NCI-H1694 treated with DMSO at 0.1 percent for 48 hours (cell line): ENCODE results near the gene CHP1.
"Not testable (repeated sequence)": the region's sequence is repeated elsewhere in the genome, so short reads cannot be mapped to it uniquely, and the experiment has no call there.

Experiments
- DNase-seq: peaks from one replicate; lab custom pipeline; 2025; lab: John Stamatoyannopoulos, UW

CHP1 gene

GRCh38 chr15:41292521-41292920, 61.5 kb downstream of the CHP1 start:
- DNase-seq, result no peak

DNA sequence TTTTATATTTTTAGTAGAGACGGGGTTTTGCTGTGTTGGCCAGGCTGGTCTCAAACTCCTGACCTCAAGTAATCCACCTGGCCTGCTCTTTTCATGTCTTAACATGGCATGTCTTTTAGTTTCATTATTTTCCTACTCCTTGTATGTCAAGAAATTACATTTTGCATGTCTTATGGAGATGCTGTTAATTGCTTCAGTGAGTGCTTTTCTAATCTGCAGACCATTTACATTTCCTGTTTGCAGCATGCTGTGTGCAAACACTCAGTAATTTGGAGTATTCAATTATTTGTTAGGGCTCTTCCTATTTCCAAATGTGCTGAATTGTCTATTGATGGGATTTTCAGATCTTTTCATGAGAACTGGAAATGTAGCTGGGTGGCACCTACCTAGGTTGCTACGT, 70.1 kb downstream of the CHP1 start:
- DNase-seq, result not testable (repeated sequence)

DNA sequence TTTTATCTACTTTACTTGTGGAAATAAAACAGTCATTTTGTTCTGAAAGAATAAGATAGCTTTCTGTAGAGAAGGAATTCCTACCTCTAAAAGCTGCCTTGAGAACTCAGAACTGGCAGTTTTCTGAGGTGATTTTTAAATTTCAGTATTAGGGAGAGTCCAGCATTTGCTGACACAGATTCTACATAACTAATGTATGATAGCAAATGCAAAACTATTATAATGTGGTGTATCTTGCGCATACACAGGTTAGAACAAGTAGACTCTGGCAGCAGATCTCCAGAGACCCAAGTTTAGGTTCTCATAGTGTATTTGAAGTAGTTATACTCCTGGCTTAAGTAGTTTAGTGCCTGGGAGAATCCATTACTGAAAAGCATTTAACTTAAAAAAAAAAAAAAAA, 70.5 kb downstream of the CHP1 start:
- no peak for DNase-seq

GRCh38 chr15:41304149-41304770, 73.2 kb downstream of the CHP1 start:
- no peak for DNase-seq

- DNase-seq, result no peak
Observed at GRCh38 chr15:41307679-41308078, 76.6 kb downstream of the CHP1 start.

- DNase-seq, result no peak
Observed at GRCh38 chr15:41309226-41309905, 78.3 kb downstream of the CHP1 start.

DNA sequence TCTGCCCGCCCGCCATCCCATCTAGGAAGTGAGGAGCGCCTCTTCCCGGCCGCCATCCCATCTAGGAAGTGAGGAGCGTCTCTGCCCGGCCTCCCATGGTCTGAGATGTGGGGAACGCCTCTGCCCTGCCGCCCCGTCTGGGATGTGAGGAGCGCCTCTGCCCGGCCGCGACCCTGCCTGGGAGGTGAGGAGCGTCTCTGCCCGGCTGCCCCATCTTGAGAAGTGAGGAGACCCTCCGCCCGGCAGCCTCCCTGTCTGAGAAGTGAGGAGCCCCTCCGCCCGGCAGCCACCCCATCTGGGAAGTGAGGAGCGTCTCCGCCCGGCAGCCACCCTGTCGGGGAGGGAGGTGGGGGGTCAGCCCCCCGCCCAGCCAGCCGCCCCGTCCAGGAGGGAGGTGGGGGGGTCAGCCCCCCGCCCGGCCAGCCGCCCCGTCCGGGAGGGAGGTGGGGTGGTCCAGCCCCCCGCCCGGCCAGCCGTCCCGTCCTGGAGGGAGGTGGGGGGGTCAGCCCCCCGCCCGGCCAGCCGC, 89.8 kb downstream of the CHP1 start:
- DNase-seq, result not testable (repeated sequence)

- no peak for DNase-seq
Observed at GRCh38 chr15:41323611-41324010, 92.5 kb downstream of the CHP1 start.

DNA sequence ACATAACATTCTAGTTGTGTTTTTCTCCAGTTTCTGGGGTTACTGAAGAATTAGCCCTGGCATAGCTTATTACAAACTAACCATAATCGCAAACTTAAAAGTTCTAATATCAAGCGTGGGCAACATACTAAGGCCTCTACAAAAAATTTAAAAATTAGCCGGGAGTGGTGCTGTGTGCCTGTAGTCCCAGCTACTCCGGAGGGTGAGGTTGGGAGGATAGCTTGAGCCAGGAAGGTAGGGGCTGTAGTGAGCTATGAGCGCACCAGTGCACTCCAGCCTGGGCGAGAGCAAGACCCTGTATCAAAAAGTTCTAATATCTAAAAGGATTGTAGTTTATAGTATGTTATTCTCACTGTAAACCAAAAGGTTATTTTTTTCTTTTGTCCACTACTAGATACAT, 100.2 kb downstream of the CHP1 start:
- no peak for DNase-seq
